ENCODE results near the gene PPCS. TPM values are rescaled to one million over a fixed set of nuclear protein-coding genes. Genes with fewer than 3 reads are reported as not detected.

The PPCS gene
- total RNA-seq: 10 to 100 TPM; 78.2 to 92.4 TPM
- long read RNA-seq, transcript PPCS-201 (3 exons, 984 nt): minor isoform, 45 of 215 reads
- long read RNA-seq, transcript PPCS-203 (3 exons, 1,431 nt): major isoform, 156 of 215 reads
- long read RNA-seq, partial matches to known transcripts: 2 of 215 reads
- long read RNA-seq, other reads (novel, unspliced or antisense): 10 of 215 reads

DNA sequence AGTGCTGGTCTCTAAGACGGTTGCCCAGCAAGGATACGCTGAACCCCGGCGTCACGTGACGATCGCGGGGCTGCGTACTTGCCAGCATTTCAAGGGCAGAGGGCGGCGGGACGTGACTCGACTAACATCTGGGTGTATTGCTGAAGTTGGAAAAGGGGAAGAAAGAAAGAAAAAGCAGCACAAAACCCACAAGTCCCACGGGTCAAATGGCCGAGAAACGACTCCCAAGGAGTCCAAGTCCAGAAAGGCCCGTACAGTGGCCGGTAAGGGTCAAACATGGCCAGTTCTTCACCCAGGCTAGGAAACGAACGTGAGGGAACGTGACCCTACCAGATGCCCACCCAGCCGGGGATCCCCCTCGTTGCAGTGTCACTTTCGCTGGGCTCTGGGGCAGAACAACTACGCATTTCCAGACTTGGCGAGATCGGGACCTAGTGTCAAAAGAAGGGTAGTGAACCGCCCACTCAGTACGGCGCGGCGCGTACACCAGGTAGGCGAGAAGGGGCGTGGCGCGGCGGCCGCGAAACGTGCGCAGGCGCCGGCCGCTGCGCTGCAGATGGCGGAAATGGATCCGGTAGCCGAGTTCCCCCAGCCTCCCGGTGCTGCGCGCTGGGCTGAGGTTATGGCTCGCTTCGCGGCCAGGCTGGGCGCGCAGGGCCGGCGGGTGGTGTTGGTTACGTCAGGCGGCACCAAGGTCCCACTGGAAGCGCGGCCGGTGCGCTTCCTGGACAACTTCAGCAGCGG, at the start of gene PPCS, which contains the start of gene ZMYND12:
Gene PPCS (plus strand): TSS at position 534 of the 744 bp plus-strand sequence. CDS start 23 bp downstream, at position 557.
Gene ZMYND12 (minus strand): TSS at position 13 of the 744 bp plus-strand sequence. CDS start 25 bp downstream, outside the sequence.
- intact Hi-C loops (cut with DNase I, micrococcal nuclease): loop anchor here in 1 of 2 donors (10.0 kb wide), 1 partner anchor 121 kb away; the partner anchor contains the start of gene FOXJ3
- peak; percentile 83 to 96 for DNase-seq
- peak; percentile 94 for ATAC-seq

DNA sequence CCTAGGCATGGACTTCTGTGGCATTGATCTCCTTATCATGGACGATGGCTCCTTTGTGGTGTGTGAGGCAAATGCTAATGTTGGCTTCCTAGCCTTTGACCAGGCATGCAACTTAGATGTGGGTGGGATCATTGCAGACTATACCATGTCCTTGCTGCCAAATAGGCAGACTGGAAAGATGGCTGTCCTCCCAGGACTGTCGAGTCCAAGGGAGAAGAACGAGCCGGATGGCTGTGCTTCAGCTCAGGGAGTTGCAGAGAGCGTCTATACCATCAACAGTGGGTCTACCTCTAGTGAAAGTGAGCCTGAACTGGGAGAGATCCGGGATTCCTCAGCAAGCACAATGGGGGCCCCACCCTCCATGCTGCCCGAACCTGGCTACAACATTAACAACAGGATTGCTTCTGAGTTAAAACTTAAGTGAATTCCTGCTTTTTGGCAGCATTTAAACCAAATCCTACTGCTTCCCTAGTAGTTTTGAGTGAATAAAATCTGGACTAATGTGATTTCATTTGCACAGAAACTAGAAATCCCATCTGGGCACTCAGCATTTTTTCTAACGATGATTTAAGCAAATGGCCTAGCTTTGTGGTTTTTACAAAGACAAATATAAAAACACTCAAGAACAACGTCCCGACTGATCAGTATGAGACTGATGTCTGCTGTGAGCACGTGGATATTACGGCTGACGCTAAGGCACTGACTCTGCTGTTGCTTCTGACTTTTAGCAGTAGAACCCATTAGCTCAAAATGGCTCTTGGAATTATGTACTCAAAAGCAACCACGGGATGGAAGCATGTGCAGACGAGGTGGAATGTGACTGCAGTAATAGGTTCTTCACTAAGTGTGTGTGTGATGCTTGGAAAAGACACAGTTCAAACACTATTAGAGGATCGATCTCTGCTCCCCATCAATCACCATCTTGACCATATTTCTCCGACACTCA, 41.5 kb upstream of the PPCS start:
- DNase-seq (no peak), ATAC-seq (no peak)
- intact Hi-C loops (cut with DNase I, micrococcal nuclease): no loop called here

DNA sequence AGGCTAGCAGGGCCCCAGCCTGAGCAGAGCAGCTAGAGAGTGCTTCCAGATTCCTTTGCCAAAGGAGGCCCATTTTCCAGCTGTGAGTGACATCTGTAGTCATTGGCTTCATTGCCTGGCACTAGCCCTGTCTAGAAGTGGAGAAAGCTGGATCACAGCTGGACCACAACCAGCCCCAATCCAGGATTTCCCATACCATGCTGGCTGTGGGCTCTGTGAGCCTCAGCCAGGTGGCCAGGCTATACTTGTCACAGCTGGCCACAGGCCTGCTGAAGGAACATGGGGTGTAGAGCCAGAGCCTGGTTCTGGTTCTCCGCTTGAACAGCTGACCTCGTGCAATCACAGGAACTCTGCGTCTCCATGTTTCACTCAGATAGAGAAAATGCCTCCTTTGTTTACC, 39.2 kb upstream of the PPCS start:
- DNase-seq: no peak
- intact Hi-C loops (cut with DNase I, micrococcal nuclease): no loop called here
- ATAC-seq: no peak

DNA sequence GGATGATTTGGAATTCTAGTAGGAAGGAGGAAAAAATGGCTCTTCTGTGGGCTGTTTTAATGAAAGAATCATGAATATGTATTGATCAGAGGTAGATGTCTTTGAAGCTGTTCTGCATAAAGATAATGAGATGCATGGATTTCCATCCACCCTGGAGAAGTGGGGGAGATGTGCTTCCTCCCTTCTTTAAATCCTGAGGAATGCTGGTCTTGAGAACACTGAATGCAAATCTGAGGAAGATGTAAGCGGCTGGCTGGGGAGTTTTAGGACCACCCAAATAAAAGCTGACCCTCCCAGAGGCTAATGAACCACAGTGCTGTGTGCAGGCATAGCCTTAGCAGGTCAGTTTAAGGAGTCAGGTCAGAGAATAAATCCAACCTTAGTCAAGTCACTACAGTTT, 37.8 kb upstream of the PPCS start:
- ATAC-seq (no peak), DNase-seq (no peak)
- intact Hi-C loops (cut with DNase I, micrococcal nuclease): no loop called here

DNA sequence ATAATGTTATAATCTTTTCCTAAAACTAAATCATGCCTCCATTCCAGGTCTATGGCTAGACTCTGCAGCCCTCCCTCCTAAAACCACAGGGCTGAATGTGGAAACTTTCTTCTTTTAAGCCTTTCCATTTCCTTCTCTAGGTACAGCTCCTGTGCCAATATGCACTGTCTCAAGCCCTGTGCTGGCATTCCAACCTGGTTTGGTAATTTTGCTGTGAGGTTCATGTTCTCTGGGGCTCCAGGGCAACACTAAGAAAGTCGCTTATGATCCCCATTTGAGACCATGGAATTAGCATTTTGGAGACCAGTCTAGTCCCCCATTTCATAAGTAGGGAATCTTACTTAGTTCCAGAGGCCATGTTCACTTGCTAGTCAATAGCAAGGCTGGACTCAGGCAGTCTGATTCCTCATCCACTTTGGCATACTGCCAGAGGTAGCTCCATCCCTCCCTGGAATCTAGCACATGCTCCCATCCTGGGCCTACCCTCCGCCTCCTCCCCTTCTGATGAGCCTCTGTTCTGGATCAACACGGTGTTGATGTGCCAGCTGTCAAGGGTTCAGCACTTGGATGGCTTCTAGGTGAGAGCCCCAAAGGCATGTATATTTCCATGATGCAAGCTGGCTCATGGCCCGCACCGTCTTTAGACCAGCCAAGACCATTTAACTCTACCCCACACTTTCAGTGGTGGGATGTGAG, 37.1 kb upstream of the PPCS start:
- DNase-seq (peak in 1 of 2 donors; percentile 36), ATAC-seq (no peak)
- intact Hi-C loops (cut with DNase I, micrococcal nuclease): no loop called here

GRCh38 chr1:42420121-42420520, 36.2 kb upstream of the PPCS start:
- intact Hi-C loops (cut with DNase I, micrococcal nuclease): no loop called here
- peak; percentile 18 for ATAC-seq
- DNase-seq: no peak

- intact Hi-C loops (cut with DNase I, micrococcal nuclease): no loop called here
- peak; percentile 66 to 80 for DNase-seq
These were observed 35.3 kb upstream of the PPCS start for GRCh38 chr1:42420911-42421585.

DNA sequence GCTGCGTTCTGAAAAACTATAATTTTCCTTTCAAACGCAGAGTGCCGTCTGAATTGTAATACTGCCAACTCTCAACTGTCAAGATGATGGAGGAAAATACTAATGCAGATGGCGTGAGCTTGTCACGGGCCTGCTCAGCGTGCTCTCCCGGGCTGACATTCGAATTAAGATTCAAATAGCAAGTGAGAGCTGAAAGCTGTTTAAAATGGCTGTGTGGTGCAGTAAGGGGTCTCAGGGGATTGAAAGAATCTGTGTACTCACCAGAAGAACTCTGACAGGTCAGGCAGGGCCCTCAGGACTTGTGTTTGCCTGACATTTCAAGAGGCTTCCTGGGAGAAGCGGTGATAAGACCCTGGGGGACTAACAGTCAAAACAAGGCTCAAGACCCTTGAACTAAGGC, 33.6 kb upstream of the PPCS start:
- intact Hi-C loops (cut with DNase I, micrococcal nuclease): no loop called here
- ATAC-seq: no peak

More at GRCh38 chr1:42420911-42421585, 35.3 kb upstream of the PPCS start:
- ATAC-seq: peak; percentile 95

GRCh38 chr1:42423681-42424080, 32.7 kb upstream of the PPCS start:
- DNase-seq (no peak), ATAC-seq (no peak)
- intact Hi-C loops (cut with DNase I, micrococcal nuclease): no loop called here

More for the DNA sequence above, 33.6 kb upstream of the PPCS start:
- DNase-seq: no peak

DNA sequence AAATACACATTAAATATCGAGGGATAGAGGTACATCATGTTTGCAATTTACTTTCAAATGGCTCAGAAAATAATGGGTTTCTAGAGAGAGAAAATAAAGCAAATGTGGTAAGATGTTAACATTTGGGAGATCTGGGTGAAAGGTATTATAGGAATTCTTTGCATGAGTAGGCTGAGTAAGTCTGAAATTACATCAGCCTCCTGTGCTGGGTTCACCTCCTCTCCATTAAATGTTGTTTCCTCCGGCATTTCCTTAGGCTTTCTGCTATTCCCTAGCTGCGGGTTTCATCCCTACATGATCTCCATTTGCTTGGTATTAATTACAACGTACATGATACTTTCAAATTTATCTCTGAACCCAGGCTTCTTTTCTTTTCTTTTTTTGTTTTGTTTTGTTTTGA, 32.1 kb upstream of the PPCS start:
- ATAC-seq: no peak
- intact Hi-C loops (cut with DNase I, micrococcal nuclease): no loop called here
- no peak for DNase-seq

GRCh38 chr1:42427240-42427639, 29.1 kb upstream of the PPCS start:
- intact Hi-C loops (cut with DNase I, micrococcal nuclease): no loop called here
- DNase-seq: no peak
- ATAC-seq: no peak

- ATAC-seq (peak; percentile 42), DNase-seq (no peak)
- intact Hi-C loops (cut with DNase I, micrococcal nuclease): no loop called here
These were observed 26.7 kb upstream of the PPCS start for GRCh38 chr1:42429603-42430002.

GRCh38 chr1:42430286-42431135, 25.8 kb upstream of the PPCS start:
- DNase-seq (no peak), ATAC-seq (peak; percentile 8)
- intact Hi-C loops (cut with DNase I, micrococcal nuclease): no loop called here

DNA sequence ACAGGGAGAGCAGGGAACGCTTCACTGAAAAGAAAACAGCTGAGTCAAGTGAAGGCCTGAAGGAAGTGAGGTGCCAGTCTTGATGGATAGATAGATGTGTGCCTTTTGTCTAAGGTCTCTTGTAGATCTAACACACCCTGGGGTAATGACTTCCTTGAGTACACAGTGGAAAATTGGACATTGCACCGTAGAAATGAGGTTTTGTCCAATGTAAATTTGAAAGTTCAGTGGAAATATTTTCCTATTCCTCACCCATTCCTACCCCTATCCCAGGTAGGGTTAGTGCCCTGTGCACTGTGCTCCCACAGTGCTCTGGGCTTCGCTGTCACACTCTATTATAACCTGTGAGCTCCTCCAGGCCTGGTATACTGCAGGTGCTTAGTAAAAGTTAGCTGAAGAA, 24.8 kb upstream of the PPCS start:
- ATAC-seq (peak; percentile 95), DNase-seq (peak; percentile 30 to 40)
- intact Hi-C loops (cut with DNase I, micrococcal nuclease): no loop called here

- no peak for DNase-seq
- intact Hi-C loops (cut with DNase I, micrococcal nuclease): no loop called here
- no peak for ATAC-seq
These were observed 23.6 kb upstream of the PPCS start for GRCh38 chr1:42432714-42433113.

DNA sequence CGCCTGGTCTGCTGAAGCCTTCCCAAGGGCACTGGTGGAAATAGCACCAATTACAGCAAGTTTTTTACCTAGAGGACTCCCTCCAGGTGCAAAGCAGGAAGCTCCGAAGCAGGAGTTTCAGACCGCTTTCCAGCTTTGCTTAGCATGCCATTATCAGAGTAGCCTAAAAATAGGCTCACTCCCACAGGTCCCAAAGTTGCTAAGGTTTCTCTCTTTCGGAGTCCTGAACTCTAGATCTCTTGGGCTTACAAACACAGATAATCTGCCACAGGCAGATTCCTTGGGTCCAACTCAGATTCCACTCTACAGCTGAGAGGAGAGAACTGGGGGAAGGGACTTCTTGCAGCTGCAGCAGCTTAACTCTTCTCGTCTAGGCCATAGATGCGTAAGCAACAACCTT, 23.0 kb upstream of the PPCS start:
- intact Hi-C loops (cut with DNase I, micrococcal nuclease): no loop called here
- no peak for DNase-seq
- ATAC-seq: no peak

- intact Hi-C loops (cut with DNase I, micrococcal nuclease): no loop called here
- ATAC-seq (no peak), DNase-seq (no peak)
These were observed 22.0 kb upstream of the PPCS start for GRCh38 chr1:42434340-42434739.

Measured in left colon (tissue), 2 donors.